GM18508 (cell line): ENCODE data around the gene PIN1.

Experiments used
- ATAC-seq: cut with Tn5 transposase; IDR thresholded peaks from one replicate; pipeline ENCODE4 v1.9.1; 2021; ENCODE audit warnings: moderate number of reproducible peaks; ENCODE audit not compliant: insufficient read depth, unreplicated experiment

PIN1 gene

DNA sequence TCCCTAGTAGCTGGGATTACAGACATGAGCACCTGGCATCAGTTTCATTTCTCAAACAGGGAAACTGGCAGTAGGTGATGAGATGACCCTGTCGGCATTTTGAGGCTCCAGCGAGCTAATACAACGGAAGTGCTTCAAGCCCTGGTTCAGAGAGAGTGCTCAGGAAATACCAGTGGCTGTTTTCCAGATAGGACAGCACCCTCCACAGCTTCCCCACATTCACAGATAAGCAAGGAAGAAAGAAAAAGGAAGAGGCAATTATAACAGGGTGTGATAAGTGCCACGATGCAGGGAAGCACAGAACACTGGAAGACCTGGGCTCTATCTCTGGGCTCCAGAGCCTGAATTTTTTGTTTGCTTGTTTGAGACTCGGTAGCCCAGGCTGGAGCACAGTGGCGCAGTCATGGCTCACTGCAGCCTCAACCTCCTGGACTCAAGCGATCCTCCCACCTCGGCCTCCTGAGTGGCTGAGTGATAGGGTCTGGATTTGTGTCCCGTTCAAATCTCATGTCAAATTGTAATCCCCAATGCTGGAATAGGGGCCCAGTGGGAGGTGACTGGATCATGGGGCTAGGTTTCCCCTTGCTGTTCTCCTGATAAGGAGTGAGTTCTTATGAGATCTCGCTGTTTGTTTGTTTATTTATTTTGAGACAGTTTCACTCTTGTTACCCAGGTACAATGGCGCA lies 43.5 kb downstream of the PIN1 start:
- no peak for ATAC-seq

DNA sequence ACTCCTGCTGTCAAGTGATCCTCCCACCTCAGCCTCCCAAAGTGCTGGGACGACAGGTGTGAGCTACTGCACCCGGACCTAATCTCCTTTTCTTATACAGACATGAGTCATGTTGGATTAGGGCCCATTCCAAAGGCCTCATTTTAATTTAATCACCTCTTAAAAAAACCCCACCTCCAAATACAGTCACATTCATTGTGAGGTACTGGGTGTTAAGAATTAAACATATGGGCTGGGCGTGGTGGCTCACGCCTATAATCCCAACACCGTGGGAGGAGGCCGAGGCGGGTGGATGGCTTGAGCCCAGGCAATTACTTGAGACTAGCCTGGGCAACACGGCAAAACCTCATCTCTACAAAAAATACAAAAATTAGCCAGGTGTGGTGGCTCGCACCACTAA lies 46.6 kb downstream of the PIN1 start:
- no peak for ATAC-seq

DNA sequence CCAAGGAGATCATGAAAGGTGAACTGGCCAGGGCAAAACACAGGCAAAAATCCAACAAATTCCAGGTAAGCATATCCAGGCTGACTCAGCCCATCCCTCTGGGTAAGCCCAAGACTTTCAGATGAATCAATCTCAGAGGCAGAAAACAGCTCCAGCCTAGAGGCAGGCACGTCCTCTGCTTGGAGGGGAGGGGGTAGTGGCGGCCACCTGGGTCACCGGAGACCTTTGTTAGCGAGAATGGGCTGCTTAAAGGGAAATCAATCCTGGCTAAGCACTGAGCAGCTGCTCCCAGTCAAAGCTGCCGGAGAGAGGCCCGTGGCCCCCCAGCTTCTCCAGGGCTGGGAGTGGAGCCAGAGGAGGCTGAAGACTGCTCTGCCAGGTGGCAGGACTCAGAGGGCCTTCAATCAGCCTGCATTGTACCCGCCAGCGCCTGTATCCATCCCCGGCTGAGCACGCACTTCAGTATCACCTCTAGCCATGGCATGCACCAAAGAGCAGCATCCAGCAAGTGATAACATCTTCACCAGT lies 48.2 kb downstream of the PIN1 start:
- ATAC-seq = no peak

- no peak for ATAC-seq
Observed at GRCh38 chr19:9883764-9884163, 48.6 kb downstream of the PIN1 start.

- no peak for ATAC-seq
Observed at GRCh38 chr19:9885077-9885552, 50.0 kb downstream of the PIN1 start.

- ATAC-seq = no peak
Observed at GRCh38 chr19:9891609-9892373, 56.7 kb downstream of the PIN1 start.
